OCI-LY1 (cell line): ENCODE results near the gene KRTAP3-2.

ENCODE experiments used
- EZH2 ChIP-seq: fragments of 200-600 bp; sonication (generic), shearing (Covaris generic); IDR thresholded peaks from 2 replicates; pipeline ENCODE4 v1.8.0; 2017; ENCODE audit warnings: borderline replicate concordance, mixed run types, mild to moderate bottlenecking, antibody characterized with exemption, low read length, moderate library complexity, mixed read lengths
- TF ChIP-seq, protein P1 (sequence below): fragments of 200-600 bp; sonication (generic), shearing (Covaris generic); IDR thresholded peaks from 2 replicates; pipeline ENCODE4 v1.5.1; 2017; ENCODE audit warnings: mild to moderate bottlenecking, antibody characterized with exemption, low read length, moderate library complexity, mixed read lengths

DNA sequence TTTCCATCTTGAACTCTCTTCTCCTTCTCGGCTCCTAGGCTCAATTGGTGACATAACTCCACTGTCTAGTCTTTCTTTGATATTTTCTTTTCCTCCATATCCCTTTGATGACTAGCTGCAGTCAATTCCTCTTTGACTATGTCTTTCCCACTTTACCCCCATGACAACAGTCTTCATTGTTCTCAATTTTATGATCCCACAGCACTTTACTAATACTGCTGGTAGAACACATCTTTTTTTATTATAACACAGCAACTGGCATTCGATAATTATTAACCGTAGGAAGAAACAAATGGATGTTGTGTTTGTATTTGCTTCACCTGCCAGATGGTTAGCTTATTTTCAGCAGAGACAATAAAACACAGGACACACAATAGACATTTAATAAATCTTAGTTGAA lies 7.0 kb downstream of the KRTAP3-2 start:
- TF ChIP-seq, protein P1, sequence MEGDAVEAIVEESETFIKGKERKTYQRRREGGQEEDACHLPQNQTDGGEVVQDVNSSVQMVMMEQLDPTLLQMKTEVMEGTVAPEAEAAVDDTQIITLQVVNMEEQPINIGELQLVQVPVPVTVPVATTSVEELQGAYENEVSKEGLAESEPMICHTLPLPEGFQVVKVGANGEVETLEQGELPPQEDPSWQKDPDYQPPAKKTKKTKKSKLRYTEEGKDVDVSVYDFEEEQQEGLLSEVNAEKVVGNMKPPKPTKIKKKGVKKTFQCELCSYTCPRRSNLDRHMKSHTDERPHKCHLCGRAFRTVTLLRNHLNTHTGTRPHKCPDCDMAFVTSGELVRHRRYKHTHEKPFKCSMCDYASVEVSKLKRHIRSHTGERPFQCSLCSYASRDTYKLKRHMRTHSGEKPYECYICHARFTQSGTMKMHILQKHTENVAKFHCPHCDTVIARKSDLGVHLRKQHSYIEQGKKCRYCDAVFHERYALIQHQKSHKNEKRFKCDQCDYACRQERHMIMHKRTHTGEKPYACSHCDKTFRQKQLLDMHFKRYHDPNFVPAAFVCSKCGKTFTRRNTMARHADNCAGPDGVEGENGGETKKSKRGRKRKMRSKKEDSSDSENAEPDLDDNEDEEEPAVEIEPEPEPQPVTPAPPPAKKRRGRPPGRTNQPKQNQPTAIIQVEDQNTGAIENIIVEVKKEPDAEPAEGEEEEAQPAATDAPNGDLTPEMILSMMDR: no peak
- no peak for TF ChIP-seq EZH2
